HepG2 (cell line): ENCODE results near the gene ST13. TPM values are rescaled to one million over a fixed set of nuclear protein-coding genes. Genes with fewer than 3 reads are reported as not detected.

Experiments
- ARID5B ChIP-seq: IDR thresholded peaks from 2 replicates; pipeline ENCODE4 v1.4.0; 2020; ENCODE audit warnings: mild to moderate bottlenecking, missing genetic modification reagents
- ATF5 ChIP-seq: sonication (generic); formaldehyde crosslinking; IDR thresholded peaks from 2 replicates; pipeline ENCODE4 v1.4.0; 2020; ENCODE audit warnings: mild to moderate bottlenecking, low read depth, missing genetic modification reagents
- GTF2F1 ChIP-seq: fragments of 150-350 bp; IDR thresholded peaks from 2 replicates; pipeline ENCODE4 v1.6.1; 2014; ENCODE audit warnings: low read length
- MNT ChIP-seq: fragments of 450-650 bp; IDR thresholded peaks from 2 replicates; pipeline ENCODE4 v1.6.1; 2016
- RBFOX2 ChIP-seq: fragments of 200-400 bp; formaldehyde crosslinking; IDR thresholded peaks from 2 replicates; pipeline ENCODE4 v1.6.1; 2017; ENCODE audit warnings: low read depth, mild to moderate bottlenecking, low read length
- RFX5 ChIP-seq: IDR thresholded peaks from 2 replicates; pipeline ENCODE4 v1.6.1; 2011; ENCODE audit warnings: low read depth, low read length, improper control_type of control experiment
- ZFP37 ChIP-seq: sonication (generic); formaldehyde crosslinking; IDR thresholded peaks from 2 replicates; pipeline ENCODE4 v1.4.0; 2020; ENCODE audit warnings: missing genetic modification reagents, borderline replicate concordance
- ZFP91 ChIP-seq: sonication (generic); formaldehyde crosslinking; IDR thresholded peaks from 2 replicates; pipeline ENCODE4 v1.9.0; 2022; ENCODE audit warnings: missing genetic modification reagents, mild to moderate bottlenecking, borderline replicate concordance
- ZFYVE20 ChIP-seq: sonication (generic); formaldehyde crosslinking; IDR thresholded peaks from 2 replicates; pipeline ENCODE4 v1.8.0; 2023; ENCODE audit warnings: low read depth, mild to moderate bottlenecking, moderate library complexity, missing genetic modification reagents, borderline replicate concordance
- ZNF362 ChIP-seq: sonication (generic); formaldehyde crosslinking; IDR thresholded peaks from 2 replicates; pipeline ENCODE4 v1.4.0; 2020; ENCODE audit warnings: missing genetic modification reagents, mild to moderate bottlenecking, borderline replicate concordance
- ZNF883 ChIP-seq: sonication (generic); formaldehyde crosslinking; IDR thresholded peaks from 2 replicates; pipeline ENCODE4 v1.5.1; 2020; ENCODE audit warnings: mild to moderate bottlenecking, missing genetic modification reagents; ENCODE audit errors: not compliant biosample characterization
- polyA plus RNA-seq, 8 experiments: library from polyadenylated mRNA; depleted of rRNA in 3 of 8; stranded (reverse) in 7 of 8; unstranded in 1 of 8; fragments of >200 nt; fragmentation: Illumina TruSeq in 4 of 8; extraction: Trizol in 4 of 8; gene quantifications; 2 replicates each; pipeline versions ENCODE4 v1.2.1 to v1.2.3, GENCODE V29; 2011 to 2016; ENCODE audit warnings: low read depth in 4 of 8, missing spikeins in 1 of 8, mixed read lengths in 1 of 8; ENCODE audit not compliant: insufficient read depth in 1 of 8
- total RNA-seq, 5 experiments: library from RNA; depleted of rRNA; stranded (reverse); fragments of >200 nt; fragmentation: Illumina TruSeq; extraction: Trizol; gene quantifications; 2 replicates each; pipeline ENCODE4 v1.2.3, GENCODE V29; 2016; ENCODE audit warnings: low read depth in 1 of 5
- TF ChIP-seq, protein P1 (sequence below): IDR thresholded peaks from 2 replicates; pipeline ENCODE4 v1.6.1; 2016; ENCODE audit warnings: mild to moderate bottlenecking
- TF ChIP-seq, protein P2 (sequence below): sonication (generic); formaldehyde crosslinking; IDR thresholded peaks from 2 replicates; pipeline ENCODE4 v1.5.1; 2020; ENCODE audit warnings: mild to moderate bottlenecking, missing genetic modification reagents, moderate library complexity

The ST13 gene
- total and polyA plus RNA-seq, 2 of the 13 experiments (the other 11 are each of a cell fraction or from before 2014, with no cell fraction given): 110 to 274 TPM

DNA sequence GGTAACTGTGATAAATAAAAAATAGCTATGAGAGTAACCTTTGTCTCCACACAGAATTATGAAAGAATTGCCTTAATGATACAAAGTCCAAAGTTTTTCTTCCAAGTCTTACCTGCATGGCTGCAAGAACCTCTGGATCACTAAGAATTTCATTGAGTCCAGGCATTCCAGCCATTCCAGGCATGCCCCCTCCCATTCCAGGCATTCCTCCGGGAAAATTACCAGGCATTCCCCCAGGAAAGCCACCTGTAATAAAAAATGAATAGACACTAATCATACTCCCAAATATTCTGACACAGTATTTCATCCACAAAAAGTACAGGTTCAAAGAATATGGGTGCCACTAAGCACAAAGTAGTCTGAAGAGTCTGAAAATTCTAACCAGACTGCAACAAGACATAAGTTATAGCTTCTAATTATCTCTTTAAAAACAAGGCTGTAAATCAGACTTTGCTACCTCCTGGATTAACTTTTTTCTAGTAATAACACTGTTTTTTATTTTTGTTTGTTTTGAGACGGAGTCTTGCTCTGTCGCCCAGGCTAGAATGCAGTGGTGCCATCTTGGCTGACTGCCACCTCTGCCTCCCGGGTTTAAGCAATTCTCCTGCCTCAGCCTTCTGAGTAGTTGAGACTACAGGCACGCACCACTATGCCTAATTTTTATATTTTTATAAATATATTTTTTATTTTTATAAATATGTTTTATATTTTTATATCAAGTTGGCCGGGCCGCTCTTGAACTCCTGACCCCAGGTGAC is 29.3 kb downstream of the ST13 start (continued):
- no peak for TF ChIP-seq ATF5 (CRISPR knock-in tag)
- TF ChIP-seq ZFP91 (CRISPR knock-in tag): no peak
- no peak for TF ChIP-seq ZNF362 (CRISPR knock-in tag)
- no peak for TF ChIP-seq GTF2F1
- no peak for TF ChIP-seq ZFP37 (CRISPR knock-in tag)
- peak; percentile 65 for TF ChIP-seq ARID5B (CRISPR knock-in tag)
- no peak for TF ChIP-seq RFX5
- TF ChIP-seq ZNF883 (CRISPR knock-in tag): no peak
- no peak for TF ChIP-seq RBFOX2
- TF ChIP-seq, protein P1, sequence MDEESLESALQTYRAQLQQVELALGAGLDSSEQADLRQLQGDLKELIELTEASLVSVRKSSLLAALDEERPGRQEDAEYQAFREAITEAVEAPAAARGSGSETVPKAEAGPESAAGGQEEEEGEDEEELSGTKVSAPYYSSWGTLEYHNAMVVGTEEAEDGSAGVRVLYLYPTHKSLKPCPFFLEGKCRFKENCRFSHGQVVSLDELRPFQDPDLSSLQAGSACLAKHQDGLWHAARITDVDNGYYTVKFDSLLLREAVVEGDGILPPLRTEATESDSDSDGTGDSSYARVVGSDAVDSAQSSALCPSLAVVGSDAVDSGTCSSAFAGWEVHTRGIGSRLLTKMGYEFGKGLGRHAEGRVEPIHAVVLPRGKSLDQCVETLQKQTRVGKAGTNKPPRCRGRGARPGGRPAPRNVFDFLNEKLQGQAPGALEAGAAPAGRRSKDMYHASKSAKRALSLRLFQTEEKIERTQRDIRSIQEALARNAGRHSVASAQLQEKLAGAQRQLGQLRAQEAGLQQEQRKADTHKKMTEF: no peak
- no peak for TF ChIP-seq ZFYVE20 (CRISPR knock-in tag)
- TF ChIP-seq MNT: no peak
- TF ChIP-seq, protein P2, sequence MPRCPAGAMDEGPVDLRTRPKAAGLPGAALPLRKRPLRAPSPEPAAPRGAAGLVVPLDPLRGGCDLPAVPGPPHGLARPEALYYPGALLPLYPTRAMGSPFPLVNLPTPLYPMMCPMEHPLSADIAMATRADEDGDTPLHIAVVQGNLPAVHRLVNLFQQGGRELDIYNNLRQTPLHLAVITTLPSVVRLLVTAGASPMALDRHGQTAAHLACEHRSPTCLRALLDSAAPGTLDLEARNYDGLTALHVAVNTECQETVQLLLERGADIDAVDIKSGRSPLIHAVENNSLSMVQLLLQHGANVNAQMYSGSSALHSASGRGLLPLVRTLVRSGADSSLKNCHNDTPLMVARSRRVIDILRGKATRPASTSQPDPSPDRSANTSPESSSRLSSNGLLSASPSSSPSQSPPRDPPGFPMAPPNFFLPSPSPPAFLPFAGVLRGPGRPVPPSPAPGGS (CRISPR knock-in tag): no peak
